NCI-H446 treated with DMSO at 0.1 percent for 48 hours (cell line): ENCODE results near the gene LIMK2.
"Not testable (repeated sequence)": the region's sequence is repeated elsewhere in the genome, so short reads cannot be mapped to it uniquely, and the experiment has no call there.

Experiments
- DNase-seq: peaks from one replicate; lab custom pipeline; 2025; lab: John Stamatoyannopoulos, UW

LIMK2 gene

GRCh38 chr22:31290494-31291471, 78.7 kb downstream of the LIMK2 start:
- peak; percentile 81 for DNase-seq

- DNase-seq = no peak
These were observed 79.6 kb downstream of the LIMK2 start for GRCh38 chr22:31291481-31292235.

DNA sequence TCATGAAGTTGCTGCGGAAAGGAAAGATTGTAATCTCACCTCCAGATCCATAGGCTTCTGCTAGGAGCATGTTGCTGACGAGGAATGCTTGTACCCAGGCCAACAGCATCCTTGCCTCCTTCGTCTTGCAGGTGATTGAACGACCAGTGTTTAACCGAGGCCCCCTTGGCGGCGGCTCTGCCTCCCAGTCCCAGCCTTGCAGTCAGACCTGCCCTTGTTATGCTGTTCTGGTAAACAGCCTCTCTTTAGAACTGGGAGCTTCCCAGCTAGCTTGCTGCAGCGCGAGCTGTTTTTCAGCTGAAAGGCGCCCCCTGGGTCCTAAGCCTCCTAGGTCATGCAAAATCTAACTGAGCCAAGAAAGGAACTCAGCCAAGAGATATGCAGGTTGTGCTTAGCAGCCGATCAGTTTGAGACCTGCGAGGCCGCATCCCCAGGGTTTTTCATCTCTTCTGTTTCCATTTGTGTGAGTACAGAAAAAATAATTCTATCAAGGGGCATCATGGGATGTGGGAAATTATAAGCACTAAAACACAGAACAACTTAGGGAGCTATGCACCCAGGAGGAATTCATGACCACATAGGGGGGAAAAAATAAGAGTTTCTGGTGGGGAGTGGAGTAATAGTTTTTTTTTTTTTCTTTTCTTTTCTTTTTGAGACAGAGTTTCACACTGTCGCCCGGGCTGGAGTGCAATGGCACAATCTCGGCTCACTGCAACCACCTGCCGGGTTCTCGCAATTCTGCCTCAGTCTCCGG, 80.3 kb downstream of the LIMK2 start, which contains the start of gene PIK3IP1:
PIK3IP1 (minus strand) TSS at position 253 of the 754 bp plus-strand sequence; CDS start at position 109, 144 bp downstream.
- DNase-seq = peak; percentile 76

DNA sequence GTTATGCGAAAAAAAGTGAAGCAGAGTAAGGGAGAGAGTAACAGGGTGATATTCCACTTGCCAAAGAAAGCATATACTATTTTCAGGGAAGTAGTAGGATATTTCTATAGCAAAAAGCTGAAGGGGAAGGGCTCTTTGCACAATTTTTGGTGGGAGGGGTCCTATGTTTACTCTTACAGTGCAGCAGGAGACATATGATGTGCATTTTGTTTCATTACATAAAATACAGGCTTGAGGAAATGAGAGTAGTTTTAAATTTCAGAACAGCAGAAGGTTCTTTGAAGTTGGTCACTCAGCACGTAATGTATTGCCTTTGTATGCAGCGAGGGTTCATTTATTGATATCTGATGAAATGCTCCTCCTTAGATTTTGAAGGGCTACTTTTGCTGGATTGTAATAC, 83.3 kb downstream of the LIMK2 start:
- DNase-seq = no peak

GRCh38 chr22:31295831-31296657, 83.9 kb downstream of the LIMK2 start:
- DNase-seq = no peak

GRCh38 chr22:31300896-31301295, 88.8 kb downstream of the LIMK2 start:
- no peak for DNase-seq

GRCh38 chr22:31302006-31302405, 89.9 kb downstream of the LIMK2 start:
- no peak for DNase-seq

DNA sequence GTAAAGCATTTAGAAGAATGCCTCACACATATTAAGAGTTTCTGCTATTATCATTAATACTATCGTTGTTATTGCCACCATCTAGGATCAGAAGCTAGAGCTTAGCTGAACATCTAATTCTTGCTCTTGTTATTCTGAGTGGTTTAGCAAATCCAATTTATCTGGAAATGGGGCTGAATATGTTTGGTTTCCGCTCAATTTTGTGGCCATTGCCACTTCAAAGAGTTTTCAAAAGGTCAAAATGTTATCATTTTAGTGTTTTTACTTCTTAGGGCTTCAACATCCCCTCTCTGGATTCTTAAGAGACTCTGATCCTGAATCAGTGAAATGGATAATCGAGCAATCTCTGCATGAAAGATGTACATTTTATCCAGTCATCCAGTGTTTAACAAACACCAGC, 90.4 kb downstream of the LIMK2 start:
- no peak for DNase-seq

DNA sequence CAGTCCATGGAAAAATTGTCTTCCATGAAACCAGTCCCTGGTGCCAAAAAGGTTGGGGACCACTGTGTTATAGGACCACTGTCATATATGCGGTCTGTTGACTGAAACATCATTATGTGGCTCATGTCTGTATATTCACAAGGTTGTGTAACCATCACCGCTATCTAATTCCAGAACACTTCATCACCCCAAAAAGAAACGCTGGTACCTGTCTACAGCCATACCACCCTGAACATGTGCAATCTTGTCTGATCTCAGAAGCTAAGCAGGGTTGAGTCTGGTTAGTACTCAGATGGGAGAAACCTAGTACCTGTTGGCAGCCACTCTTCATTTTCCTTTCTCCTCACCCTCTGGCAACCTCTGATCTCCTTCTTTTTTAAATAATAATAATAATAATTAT, 93.1 kb downstream of the LIMK2 start:
- DNase-seq = no peak

GRCh38 chr22:31308181-31308580, 96.1 kb downstream of the LIMK2 start:
- no peak for DNase-seq

- DNase-seq = peak; percentile 38
These were observed 101.5 kb downstream of the LIMK2 start for GRCh38 chr22:31313366-31314147.

GRCh38 chr22:31314220-31314619, 102.1 kb downstream of the LIMK2 start:
- not testable (repeated sequence) for DNase-seq

DNA sequence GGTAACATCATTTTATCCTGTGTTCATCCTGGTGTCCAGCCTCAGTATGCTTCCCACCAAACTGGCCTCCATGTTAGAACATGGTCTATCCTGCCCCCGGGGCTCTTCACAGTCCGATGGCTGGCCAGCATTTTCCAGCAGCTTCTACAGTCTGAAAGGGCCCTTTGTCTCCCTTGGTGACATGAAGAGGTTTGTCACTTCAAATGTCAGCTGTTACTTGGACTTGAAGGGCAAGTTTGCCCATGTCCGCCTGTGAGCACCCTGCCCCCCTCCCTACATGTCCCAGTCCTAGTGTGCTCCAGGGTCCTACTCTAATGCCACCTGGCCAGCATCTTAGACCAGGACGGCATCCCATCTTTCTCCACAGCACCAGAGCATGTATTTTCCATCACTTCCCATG, 109.3 kb downstream of the LIMK2 start:
- no peak for DNase-seq

- no peak for DNase-seq
These were observed 111.8 kb downstream of the LIMK2 start for GRCh38 chr22:31323578-31324550.

- no peak for DNase-seq
These were observed 114.8 kb downstream of the LIMK2 start for GRCh38 chr22:31326877-31327276.

DNA sequence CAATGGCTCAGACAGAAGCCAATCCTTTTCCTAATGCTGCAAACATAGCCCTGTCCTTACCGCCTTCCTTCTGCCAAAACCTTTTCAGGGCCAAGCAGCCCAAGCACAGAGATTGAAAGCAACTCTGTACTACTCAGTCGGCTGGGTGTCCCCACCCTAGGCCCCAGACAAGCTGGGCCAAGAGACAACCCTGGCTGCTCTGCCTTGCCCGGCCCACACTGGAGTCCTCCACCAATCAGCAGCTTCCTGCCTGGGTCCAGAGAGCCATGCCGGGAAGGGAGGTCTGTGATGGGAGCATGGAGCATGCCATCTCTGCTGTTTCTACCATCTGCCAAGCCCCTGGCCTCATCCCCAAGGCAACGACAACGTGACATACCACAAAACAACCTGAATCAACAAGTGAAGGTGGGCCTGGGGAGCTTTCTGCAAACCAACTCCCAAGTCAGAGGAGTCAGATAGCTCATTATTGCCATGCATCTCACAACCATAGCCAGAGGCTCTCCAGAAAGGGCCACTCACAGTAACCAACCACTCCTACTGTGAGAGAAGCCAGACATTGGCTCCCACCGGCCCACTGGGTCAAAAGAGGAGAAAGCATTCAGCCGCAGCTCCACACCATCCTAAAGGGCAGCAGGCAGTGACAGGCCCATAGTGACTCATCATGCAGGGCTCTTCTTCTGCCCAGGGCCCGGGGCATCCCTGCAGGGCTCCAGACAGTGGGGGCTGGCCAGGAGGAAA, 115.9 kb downstream of the LIMK2 start:
- no peak for DNase-seq

- DNase-seq = no peak
These were observed 116.5 kb downstream of the LIMK2 start for GRCh38 chr22:31328544-31328960.

DNA sequence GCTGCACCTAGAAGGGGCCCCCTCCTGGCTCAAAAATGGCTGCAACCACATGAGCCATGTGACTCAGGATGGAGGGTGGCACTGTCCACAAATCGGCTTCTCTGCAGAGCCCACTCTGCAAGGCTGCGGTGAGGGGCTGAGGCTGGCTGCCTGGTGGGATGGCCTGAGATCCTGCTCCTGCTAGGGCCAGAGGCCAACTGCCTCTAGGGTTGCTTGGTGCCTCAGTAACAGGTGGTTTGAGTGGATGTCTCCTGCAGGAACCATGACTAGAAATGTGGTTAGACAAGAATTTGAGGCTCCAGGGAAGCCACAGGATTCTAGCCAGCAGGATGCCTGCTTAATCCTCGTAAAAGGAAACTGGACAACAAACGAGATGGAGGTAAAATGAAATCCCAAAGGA, 116.9 kb downstream of the LIMK2 start:
- no peak for DNase-seq
